GM18873 (cell line): Measurements from ENCODE around the gene PNRC2.
"Not testable (repeated sequence)": the region's sequence is repeated elsewhere in the genome, so short reads cannot be mapped to it uniquely, and the experiment has no call there.

Source experiments
- ATAC-seq: cut with Tn5 transposase; IDR thresholded peaks from one replicate; pipeline ENCODE4 v1.9.1; 2021; ENCODE audit warnings: mild to moderate bottlenecking, moderate library complexity, moderate number of reproducible peaks; ENCODE audit not compliant: unreplicated experiment, low FRiP score

Gene PNRC2

GRCh38 chr1:23936481-23937176, 23.0 kb upstream of the PNRC2 start:
- ATAC-seq, result no peak

- ATAC-seq, result no peak
Observed at GRCh38 chr1:23947366-23947765, 12.3 kb upstream of the PNRC2 start.

- ATAC-seq, result no peak
Observed at GRCh38 chr1:23953020-23953419, 6.6 kb upstream of the PNRC2 start.

GRCh38 chr1:23957096-23957495, 2.5 kb upstream of the PNRC2 start:
- no peak for ATAC-seq

GRCh38 chr1:23958040-23958809, 1.4 kb upstream of the PNRC2 start:
- not testable (repeated sequence) for ATAC-seq

- ATAC-seq, result peak; percentile 47
Observed at GRCh38 chr1:23958810-23959460, 693 bp upstream of the PNRC2 start.

GRCh38 chr1:23960291-23961020, 828 bp downstream of the PNRC2 start:
- no peak for ATAC-seq

- ATAC-seq, result no peak
Observed at GRCh38 chr1:23963617-23964234, 4.1 kb downstream of the PNRC2 start.

- no peak for ATAC-seq
Observed at GRCh38 chr1:23964235-23964668, 4.6 kb downstream of the PNRC2 start.

- ATAC-seq, result no peak
Observed at GRCh38 chr1:23964790-23965740, 5.4 kb downstream of the PNRC2 start.

- no peak for ATAC-seq
Observed at GRCh38 chr1:23966973-23967493, 7.4 kb downstream of the PNRC2 start.

GRCh38 chr1:23967871-23968270, 8.2 kb downstream of the PNRC2 start:
- ATAC-seq, result no peak

GRCh38 chr1:23977187-23977853, 17.7 kb downstream of the PNRC2 start:
- ATAC-seq, result no peak

- ATAC-seq, result no peak
Observed at GRCh38 chr1:23977854-23978191, 18.2 kb downstream of the PNRC2 start.

GRCh38 chr1:23978805-23979204, 19.2 kb downstream of the PNRC2 start:
- ATAC-seq, result no peak

GRCh38 chr1:23979387-23979880, 19.8 kb downstream of the PNRC2 start:
- no peak for ATAC-seq

- peak; percentile 79 for ATAC-seq
Observed at GRCh38 chr1:23979881-23980727, 20.5 kb downstream of the PNRC2 start, which contains the start of gene SRSF10. SRSF10 (minus strand) TSS chr1:23980327; CDS start chr1:23980255, 72 bp downstream.
